MM.1S (cell line): ENCODE data around the gene LRRC58.
"Not testable (repeated sequence)": the region's sequence is repeated elsewhere in the genome, so short reads cannot be mapped to it uniquely, and the experiment has no call there.

Experiments
- DNase-seq: peaks from one replicate; pipeline ENCODE4 v3.0.0-alpha.2; 2015
- H2AFZ ChIP-seq: fragments of 300-600 bp; sonication (generic); 2 replicates; pipeline ENCODE4 v1.6.0; 2016; ENCODE audit warnings: antibody characterized with exemption, low read length
- H3F3A ChIP-seq: fragments of 300-600 bp; sonication (generic); 2 replicates; pipeline ENCODE4 v1.6.1; 2016; ENCODE audit warnings: mild to moderate bottlenecking, antibody characterized with exemption, low read length, moderate library complexity, mixed read lengths; ENCODE audit not compliant: insufficient read depth
- H3K27ac ChIP-seq: fragments of 300-600 bp; sonication (generic); 2 replicates; pipeline ENCODE4 v1.5.1; 2016; ENCODE audit warnings: mild to moderate bottlenecking, low read length
- H3K27me3 ChIP-seq: fragments of 300-600 bp; sonication (generic); replicated peaks from 2 replicates; pipeline ENCODE4 v1.6.0; 2016; ENCODE audit warnings: low read length; ENCODE audit not compliant: insufficient read depth
- H3K36me3 ChIP-seq: fragments of 300-600 bp; sonication (generic); replicated peaks from 2 replicates; pipeline ENCODE4 v1.6.1; 2016; ENCODE audit warnings: mild to moderate bottlenecking, low read length, mixed read lengths; ENCODE audit not compliant: insufficient read depth
- H3K4me1 ChIP-seq: fragments of 300-600 bp; sonication (generic); 2 replicates; pipeline ENCODE4 v1.6.1; 2016; ENCODE audit warnings: low read length, mixed read lengths
- H3K4me2 ChIP-seq: fragments of 300-600 bp; sonication (generic); 2 replicates; pipeline ENCODE4 v1.6.0; 2016; ENCODE audit warnings: low read depth, low read length
- H3K4me3 ChIP-seq: fragments of 300-600 bp; sonication (generic); 2 replicates; pipeline ENCODE4 v1.5.1; 2016; ENCODE audit warnings: low read length, mixed read lengths
- H3K79me2 ChIP-seq: fragments of 300-600 bp; sonication (generic); 2 replicates; pipeline ENCODE4 v1.6.1; 2016; ENCODE audit warnings: mixed run types, low read length, mixed read lengths
- H3K9ac ChIP-seq: fragments of 300-600 bp; sonication (generic); 2 replicates; pipeline ENCODE4 v1.6.1; 2016; ENCODE audit warnings: low read length, mixed read lengths
- H3K9me2 ChIP-seq: fragments of 300-600 bp; sonication (generic); replicated peaks from 2 replicates; pipeline ENCODE4 v1.6.1; 2016; ENCODE audit warnings: mild to moderate bottlenecking, low read length, mixed read lengths; ENCODE audit not compliant: insufficient read depth
- H3K9me3 ChIP-seq: fragments of 300-600 bp; sonication (generic); replicated peaks from 2 replicates; pipeline ENCODE4 v1.6.1; 2016; ENCODE audit warnings: mild to moderate bottlenecking, low read length, mixed read lengths; ENCODE audit not compliant: insufficient read depth
- H4K20me1 ChIP-seq: fragments of 300-600 bp; sonication (generic); 2 replicates; pipeline ENCODE4 v1.6.1; 2016; ENCODE audit warnings: mild to moderate bottlenecking, low read length, moderate library complexity, mixed read lengths; ENCODE audit not compliant: insufficient read depth
- EZH2 ChIP-seq: fragments of 300-600 bp; sonication (generic); optimal IDR thresholded peaks from 2 replicates; pipeline ENCODE3; 2017; ENCODE audit warnings: low read depth, mild to moderate bottlenecking, antibody characterized with exemption, low read length, mixed read lengths
- EZH2phosphoT487 ChIP-seq: fragments of 300-600 bp; sonication (generic); IDR thresholded peaks from 2 replicates; pipeline ENCODE4 v1.6.1; 2018; ENCODE audit warnings: antibody characterized with exemption, low read length
- TF ChIP-seq, protein P1 (sequence below): fragments of 300-600 bp; sonication (generic); IDR thresholded peaks from 2 replicates; pipeline ENCODE4 v1.5.1; 2016; ENCODE audit warnings: antibody characterized with exemption, low read length, mixed read lengths

Gene LRRC58

DNA sequence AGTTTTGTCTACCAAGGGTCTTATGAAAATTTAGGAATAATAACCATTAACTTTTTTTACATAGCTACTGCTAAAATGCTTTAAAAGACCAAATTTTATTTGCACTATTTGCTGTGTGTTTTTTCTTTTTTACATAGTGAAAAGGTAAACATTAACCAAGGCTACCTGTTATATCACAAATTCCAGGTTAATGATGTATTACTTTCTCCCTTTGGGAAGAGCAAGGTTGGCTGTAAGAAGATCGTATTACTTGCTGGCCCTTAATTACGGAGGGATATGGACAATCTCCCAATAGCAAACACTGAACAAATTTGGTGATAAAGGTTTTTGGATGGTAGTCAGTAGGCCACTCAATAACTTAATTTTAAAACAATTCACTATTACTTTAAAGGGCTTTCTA, 22.4 kb downstream of the LRRC58 start:
- Histone ChIP-seq H3K27me3 (no peaks in the 10 kb centered on the region), H3F3A (no peaks in the 10 kb centered on the region), H3K36me3 (peaks cover 6% of the 10 kb centered on the region; the same call in 1 of the 2 replicates), H3K79me2 (0 out of 2 replicates have a peak, but pooled peaks cover 4% of the 10 kb centered on the region), H3K4me2 (no peak overlapping the region), H3K9me3 (no peaks in the 10 kb centered on the region), H3K4me3 (no peak overlapping the region), H3K4me1 (no peaks in the 10 kb centered on the region), H4K20me1 (no peaks in the 10 kb centered on the region; the same call in 1 of the 2 replicates), H2AFZ (no peak overlapping the region), H3K9ac (no peak overlapping the region), H3K9me2 (no peaks in the 10 kb centered on the region), H3K27ac (no peak overlapping the region)
- DNase-seq: no peak
- TF ChIP-seq EZH2phosphoT487 (no peak), EZH2 (no peak)
- TF ChIP-seq, protein P1, sequence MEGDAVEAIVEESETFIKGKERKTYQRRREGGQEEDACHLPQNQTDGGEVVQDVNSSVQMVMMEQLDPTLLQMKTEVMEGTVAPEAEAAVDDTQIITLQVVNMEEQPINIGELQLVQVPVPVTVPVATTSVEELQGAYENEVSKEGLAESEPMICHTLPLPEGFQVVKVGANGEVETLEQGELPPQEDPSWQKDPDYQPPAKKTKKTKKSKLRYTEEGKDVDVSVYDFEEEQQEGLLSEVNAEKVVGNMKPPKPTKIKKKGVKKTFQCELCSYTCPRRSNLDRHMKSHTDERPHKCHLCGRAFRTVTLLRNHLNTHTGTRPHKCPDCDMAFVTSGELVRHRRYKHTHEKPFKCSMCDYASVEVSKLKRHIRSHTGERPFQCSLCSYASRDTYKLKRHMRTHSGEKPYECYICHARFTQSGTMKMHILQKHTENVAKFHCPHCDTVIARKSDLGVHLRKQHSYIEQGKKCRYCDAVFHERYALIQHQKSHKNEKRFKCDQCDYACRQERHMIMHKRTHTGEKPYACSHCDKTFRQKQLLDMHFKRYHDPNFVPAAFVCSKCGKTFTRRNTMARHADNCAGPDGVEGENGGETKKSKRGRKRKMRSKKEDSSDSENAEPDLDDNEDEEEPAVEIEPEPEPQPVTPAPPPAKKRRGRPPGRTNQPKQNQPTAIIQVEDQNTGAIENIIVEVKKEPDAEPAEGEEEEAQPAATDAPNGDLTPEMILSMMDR: no peak

DNA sequence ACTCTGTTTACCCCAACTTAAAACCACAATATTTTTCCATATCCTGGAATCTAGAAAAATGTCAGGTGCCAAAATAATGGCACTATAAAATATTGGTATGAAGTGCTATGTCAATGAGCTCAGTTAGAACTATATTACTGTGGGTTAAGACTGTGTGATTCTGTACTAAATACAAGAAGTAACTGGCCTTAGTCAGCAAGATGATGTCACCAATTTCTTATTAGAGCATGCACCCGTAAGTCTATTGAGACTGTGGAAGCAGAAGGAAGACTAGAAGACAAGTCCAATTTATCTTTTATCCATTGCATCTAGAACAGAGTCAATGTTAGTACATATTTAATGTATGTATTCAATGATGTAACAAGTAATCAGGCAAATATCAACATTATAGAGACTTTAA, 25.0 kb downstream of the LRRC58 start:
- Histone ChIP-seq H3F3A (no peaks in the 10 kb centered on the region), H3K36me3 (no peaks in the 10 kb centered on the region; the same call in 1 of the 2 replicates), H3K9me3 (no peaks in the 10 kb centered on the region), H3K27ac (no peak overlapping the region), H3K9ac (no peak overlapping the region), H4K20me1 (no peaks in the 10 kb centered on the region), H3K4me2 (no peak overlapping the region), H3K4me1 (no peaks in the 10 kb centered on the region), H2AFZ (no peak overlapping the region), H3K27me3 (no peaks in the 10 kb centered on the region), H3K9me2 (no peaks in the 10 kb centered on the region), H3K79me2 (0 out of 2 replicates have a peak, but pooled peaks cover 3% of the 10 kb centered on the region), H3K4me3 (no peak overlapping the region)
- DNase-seq: no peak
- TF ChIP-seq EZH2phosphoT487 (no peak), EZH2 (no peak)
- TF ChIP-seq, protein P1: no peak

DNA sequence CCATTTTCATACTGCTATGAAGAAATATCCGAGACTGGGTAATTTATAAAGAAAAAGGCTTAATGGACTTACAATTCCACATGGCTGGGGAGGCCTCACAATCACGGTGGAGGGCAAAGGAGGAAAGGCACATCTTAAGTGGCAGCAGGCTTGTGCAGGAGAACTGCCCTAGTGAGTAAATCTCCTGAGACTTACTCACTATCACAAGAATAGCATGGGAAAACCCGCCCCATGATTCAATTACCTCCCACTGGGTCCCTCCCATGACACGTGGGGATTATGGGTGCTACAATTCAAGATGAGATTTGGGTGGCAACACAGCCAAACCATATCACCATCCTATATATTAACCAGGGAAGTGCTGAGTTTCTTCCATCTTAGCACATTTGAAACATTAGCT, 25.4 kb downstream of the LRRC58 start:
- H3K9ac ChIP-seq, H3K27me3 ChIP-seq, H3K27ac ChIP-seq, H3K4me3 ChIP-seq, H3K4me2 ChIP-seq, DNase-seq, H3K9me2 ChIP-seq, H3F3A ChIP-seq, H3K79me2 ChIP-seq, H2AFZ ChIP-seq, H4K20me1 ChIP-seq, H3K36me3 ChIP-seq, H3K9me3 ChIP-seq, H3K4me1 ChIP-seq: not testable (repeated sequence)

DNA sequence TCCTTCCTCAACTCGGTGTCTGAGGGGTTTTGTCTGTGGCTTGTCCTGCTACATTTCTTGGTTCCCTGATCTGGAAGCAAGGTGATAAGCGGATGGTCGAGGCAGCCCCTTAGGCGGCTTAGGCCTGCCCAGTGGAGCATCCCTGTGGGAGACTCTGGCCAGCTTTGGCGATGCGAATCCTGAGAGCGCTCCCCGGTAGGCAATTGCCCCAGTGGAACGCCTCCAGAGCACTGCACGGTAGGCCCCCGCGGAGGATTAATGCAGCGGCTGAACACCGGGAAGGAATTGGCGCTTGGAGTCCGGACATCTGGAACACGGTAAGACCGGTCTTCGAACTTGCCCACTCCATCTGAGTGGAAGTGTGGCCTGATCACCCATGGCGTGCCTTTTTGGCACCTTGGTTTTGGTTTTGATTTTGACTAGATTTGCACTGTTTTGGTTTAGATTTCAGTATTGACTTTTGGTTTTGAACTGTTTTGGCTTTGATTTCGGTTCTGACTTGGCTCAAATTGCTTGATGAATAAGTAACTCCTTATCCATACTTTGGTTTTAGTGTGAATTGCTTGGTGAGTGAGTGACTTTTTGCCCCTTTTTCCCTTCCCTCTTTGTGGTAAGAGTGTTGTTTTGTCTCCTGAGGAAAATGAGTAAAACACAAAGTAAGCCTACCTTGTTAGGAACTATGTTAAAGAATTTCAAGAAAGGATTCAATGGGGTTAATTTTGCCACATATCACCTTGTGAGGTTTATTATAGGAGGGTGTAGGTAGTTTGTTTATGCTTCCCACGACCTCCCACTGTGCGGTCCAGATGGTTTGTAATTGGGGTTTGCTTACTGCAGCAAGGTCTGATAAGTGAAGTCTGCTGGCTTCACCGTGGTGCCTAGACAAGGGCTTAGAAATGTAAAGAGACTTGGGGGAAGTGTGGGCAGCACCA, 37.0 kb downstream of the LRRC58 start:
- Histone ChIP-seq H3K9ac (no peak overlapping the region), H3K4me2 (no peak overlapping the region), H2AFZ (no peak overlapping the region), H3K36me3 (no peaks in the 10 kb centered on the region), H3K79me2 (no peaks in the 10 kb centered on the region), H3K9me2 (no peaks in the 10 kb centered on the region), H3F3A (no peaks in the 10 kb centered on the region), H3K4me3 (no peak overlapping the region), H3K27me3 (no peaks in the 10 kb centered on the region), H3K27ac (no peak overlapping the region), H3K9me3 (no peaks in the 10 kb centered on the region), H4K20me1 (no peaks in the 10 kb centered on the region), H3K4me1 (no peaks in the 10 kb centered on the region)
- DNase-seq: no peak
- TF ChIP-seq EZH2 (no peak), EZH2phosphoT487 (no peak)
- TF ChIP-seq, protein P1: no peak
